ENCODE data around the gene SH3RF3.

The SH3RF3 gene

GRCh38 chr2:109480486-109481195, 351.6 kb downstream of the SH3RF3 start:
- DNase-seq = no peak

GRCh38 chr2:109481196-109481555, 352.2 kb downstream of the SH3RF3 start:
- DNase-seq = peak in 1 of 58 donors; percentile 11

GRCh38 chr2:109481599-109481998, 352.6 kb downstream of the SH3RF3 start:
- DNase-seq = no peak

- peak in 2 of 58 donors; percentile 11 to 17 for DNase-seq
Measured at GRCh38 chr2:109482361-109482861, 353.4 kb downstream of the SH3RF3 start.

GRCh38 chr2:109486711-109487535, 357.9 kb downstream of the SH3RF3 start:
- DNase-seq = no peak

GRCh38 chr2:109487536-109487869, 358.5 kb downstream of the SH3RF3 start:
- no peak for DNase-seq

- no peak for DNase-seq
Measured at GRCh38 chr2:109487871-109488655, 359.1 kb downstream of the SH3RF3 start.

- DNase-seq = no peak
Measured at GRCh38 chr2:109489296-109489695, 360.3 kb downstream of the SH3RF3 start.

- no peak for DNase-seq
Measured at GRCh38 chr2:109493176-109493935, 364.4 kb downstream of the SH3RF3 start.

- DNase-seq = no peak
Measured at GRCh38 chr2:109494351-109494750, 365.3 kb downstream of the SH3RF3 start.

- peak in 2 of 58 donors; percentile 13 to 16 for DNase-seq
Measured at GRCh38 chr2:109497463-109497862, 368.5 kb downstream of the SH3RF3 start.

GRCh38 chr2:109497911-109498870, 369.2 kb downstream of the SH3RF3 start:
- DNase-seq = peak in 26 of 58 donors; percentile 14 to 78 (median 34)

GRCh38 chr2:109498906-109499305, 369.9 kb downstream of the SH3RF3 start:
- DNase-seq = no peak

- DNase-seq = no peak
Measured at GRCh38 chr2:109499566-109499965, 370.6 kb downstream of the SH3RF3 start.

- DNase-seq = no peak
Measured at GRCh38 chr2:109500910-109501309, 371.9 kb downstream of the SH3RF3 start.

GRCh38 chr2:109501461-109501860, 372.5 kb downstream of the SH3RF3 start:
- no peak for DNase-seq

- no peak for DNase-seq
Measured at GRCh38 chr2:109503191-109503590, 374.2 kb downstream of the SH3RF3 start.

- peak in 5 of 58 donors; percentile 4 to 44 (median 21) for DNase-seq
Measured at GRCh38 chr2:109507217-109507616, 378.2 kb downstream of the SH3RF3 start.

GRCh38 chr2:109507828-109508227, 378.8 kb downstream of the SH3RF3 start:
- no peak for DNase-seq

- no peak for DNase-seq
Measured at GRCh38 chr2:109508556-109508955, 379.6 kb downstream of the SH3RF3 start.

All from anterior cingulate cortex (tissue), 58 donors.